ENCODE results near the gene RABGAP1L.

The RABGAP1L gene

GRCh38 chr1:174966008-174966572 is 806.8 kb downstream of the RABGAP1L start:
- DNase-seq (ENCODE audit: low read depth), result no peak

GRCh38 chr1:174967845-174968705 is 808.8 kb downstream of the RABGAP1L start:
- DNase-seq (ENCODE audit: low read depth), result no peak

GRCh38 chr1:174968750-174969244 is 809.5 kb downstream of the RABGAP1L start:
- DNase-seq (ENCODE audit: low read depth), result no peak

- DNase-seq (ENCODE audit: low read depth), result no peak
These were observed 810.7 kb downstream of the RABGAP1L start for GRCh38 chr1:174969977-174970376.

- no peak for DNase-seq (ENCODE audit: low read depth)
These were observed 812.1 kb downstream of the RABGAP1L start for GRCh38 chr1:174971466-174971865.

- no peak for DNase-seq (ENCODE audit: low read depth)
These were observed 812.6 kb downstream of the RABGAP1L start for GRCh38 chr1:174971902-174972301.

GRCh38 chr1:174974711-174975119 is 815.4 kb downstream of the RABGAP1L start:
- DNase-seq (ENCODE audit: low read depth), result no peak

- DNase-seq (ENCODE audit: low read depth), result no peak
These were observed 816.4 kb downstream of the RABGAP1L start for GRCh38 chr1:174975764-174976163.

GRCh38 chr1:174976436-174977108 is 817.3 kb downstream of the RABGAP1L start:
- DNase-seq (ENCODE audit: low read depth), result no peak

GRCh38 chr1:174982971-174983689 is 823.8 kb downstream of the RABGAP1L start:
- DNase-seq (ENCODE audit: low read depth), result no peak

GRCh38 chr1:174984952-174985351 is 825.6 kb downstream of the RABGAP1L start:
- no peak for DNase-seq (ENCODE audit: low read depth)

- DNase-seq (ENCODE audit: low read depth), result no peak
These were observed 829.2 kb downstream of the RABGAP1L start for GRCh38 chr1:174988539-174988938.

- DNase-seq (ENCODE audit: low read depth), result no peak
These were observed 829.7 kb downstream of the RABGAP1L start for GRCh38 chr1:174988986-174989385.

- DNase-seq (ENCODE audit: low read depth), result no peak
These were observed 830.4 kb downstream of the RABGAP1L start for GRCh38 chr1:174989536-174990220.

GRCh38 chr1:174990382-174990999 is 831.2 kb downstream of the RABGAP1L start:
- no peak for DNase-seq (ENCODE audit: low read depth)

GRCh38 chr1:174991473-174991872 is 832.2 kb downstream of the RABGAP1L start:
- no peak for DNase-seq (ENCODE audit: low read depth)

- no peak for DNase-seq (ENCODE audit: low read depth)
These were observed 835.8 kb downstream of the RABGAP1L start for GRCh38 chr1:174995121-174995520.

GRCh38 chr1:174995916-174996315 is 836.6 kb downstream of the RABGAP1L start:
- DNase-seq (ENCODE audit: low read depth), result no peak

GRCh38 chr1:174996476-174996875 is 837.2 kb downstream of the RABGAP1L start:
- no peak for DNase-seq (ENCODE audit: low read depth)

GRCh38 chr1:174997041-174997440 is 837.7 kb downstream of the RABGAP1L start:
- DNase-seq (ENCODE audit: low read depth), result no peak

GRCh38 chr1:174998569-174999215 is 839.4 kb downstream of the RABGAP1L start:
- no peak for DNase-seq (ENCODE audit: low read depth)

Data from activated T-helper 9 cell treated with anti-CD3 and anti-CD28 coated beads, Interleukin-2, amount 50 U/mL, for 16 hours (primary cell).